ENCODE results near the gene PPP4R2. TPM values are rescaled to one million over a fixed set of nuclear protein-coding genes. Genes with fewer than 3 reads are reported as not detected.

The PPP4R2 gene
- total RNA-seq, 1 donor from 2014 or later: 24.3 TPM

DNA sequence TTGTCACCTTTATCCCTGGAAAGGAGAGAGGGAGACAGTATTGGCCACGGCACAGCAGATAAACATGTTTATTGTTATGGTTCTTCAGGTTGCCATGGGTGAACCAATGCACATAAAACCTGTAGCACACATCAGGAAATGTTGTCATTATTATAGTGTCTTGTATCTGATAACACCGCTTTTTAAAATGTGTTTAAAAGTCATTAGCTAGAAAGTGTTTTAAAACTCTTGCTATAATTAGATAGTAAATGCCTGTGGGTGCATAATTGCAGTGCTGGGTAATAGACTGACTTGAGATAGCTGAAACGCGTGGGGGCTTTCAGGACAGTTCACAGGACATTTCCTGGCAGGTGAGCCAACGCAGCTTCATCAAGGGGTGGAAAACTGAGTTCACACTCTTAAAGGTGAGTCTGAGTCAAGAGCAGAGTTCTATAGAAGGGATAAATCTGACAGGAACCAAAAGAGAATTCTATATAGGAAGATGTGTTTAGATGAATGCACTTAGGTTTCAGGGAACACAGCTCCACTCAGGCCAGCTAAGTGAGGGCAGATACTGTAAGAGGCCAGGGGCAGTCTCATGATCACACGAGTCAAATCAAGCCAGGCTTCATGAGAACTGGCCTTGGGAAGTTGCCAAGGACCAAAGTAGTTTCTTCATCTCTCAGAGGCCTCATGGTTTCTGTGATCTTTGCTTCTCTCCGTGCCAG is 35.6 kb upstream of the PPP4R2 start:
- Histone ChIP-seq H3K4me3 (no peak overlapping the region), H3K36me3 (no peaks in the 10 kb centered on the region), H3K27me3 (no peaks in the 10 kb centered on the region), H3K27ac (no peak overlapping the region), H3K9me3 (no peaks in the 10 kb centered on the region), H3K4me1 (peaks cover 4% of the 10 kb centered on the region)
- no peak for DNase-seq (ENCODE audit: extremely low spot score in 2 of 2)
- TF ChIP-seq POLR2AphosphoS5 (IDR thresholded peaks at IDR 0.05; ENCODE audit: insufficient read depth in 1 of 2, low read depth in 1 of 2) (no peak), POLR2A (IDR thresholded peaks at IDR 0.05) (no peak)
- TF ChIP-seq, protein P1, sequence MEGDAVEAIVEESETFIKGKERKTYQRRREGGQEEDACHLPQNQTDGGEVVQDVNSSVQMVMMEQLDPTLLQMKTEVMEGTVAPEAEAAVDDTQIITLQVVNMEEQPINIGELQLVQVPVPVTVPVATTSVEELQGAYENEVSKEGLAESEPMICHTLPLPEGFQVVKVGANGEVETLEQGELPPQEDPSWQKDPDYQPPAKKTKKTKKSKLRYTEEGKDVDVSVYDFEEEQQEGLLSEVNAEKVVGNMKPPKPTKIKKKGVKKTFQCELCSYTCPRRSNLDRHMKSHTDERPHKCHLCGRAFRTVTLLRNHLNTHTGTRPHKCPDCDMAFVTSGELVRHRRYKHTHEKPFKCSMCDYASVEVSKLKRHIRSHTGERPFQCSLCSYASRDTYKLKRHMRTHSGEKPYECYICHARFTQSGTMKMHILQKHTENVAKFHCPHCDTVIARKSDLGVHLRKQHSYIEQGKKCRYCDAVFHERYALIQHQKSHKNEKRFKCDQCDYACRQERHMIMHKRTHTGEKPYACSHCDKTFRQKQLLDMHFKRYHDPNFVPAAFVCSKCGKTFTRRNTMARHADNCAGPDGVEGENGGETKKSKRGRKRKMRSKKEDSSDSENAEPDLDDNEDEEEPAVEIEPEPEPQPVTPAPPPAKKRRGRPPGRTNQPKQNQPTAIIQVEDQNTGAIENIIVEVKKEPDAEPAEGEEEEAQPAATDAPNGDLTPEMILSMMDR (IDR thresholded peaks at IDR 0.05): no peak
- intact Hi-C loops (cut with DNase I): no loop called here

DNA sequence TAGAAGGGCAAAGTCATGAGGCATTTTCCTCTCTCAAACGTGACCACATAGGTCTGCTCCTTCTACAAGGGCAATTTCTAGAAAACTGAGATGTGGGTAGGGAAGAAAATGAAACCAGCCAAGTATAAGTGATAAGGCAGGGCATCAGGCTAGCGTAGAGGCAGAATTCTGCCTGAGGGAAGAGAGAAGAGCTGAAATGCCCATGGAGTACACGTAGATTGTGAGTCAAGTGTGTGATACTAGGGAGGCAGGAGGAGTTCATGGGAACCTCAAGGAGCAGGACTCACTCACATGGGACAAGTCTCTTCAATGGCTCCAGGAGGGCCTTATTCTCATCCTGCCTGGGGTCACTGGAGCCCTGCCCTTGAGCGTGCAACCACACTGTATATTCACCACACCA is 34.9 kb upstream of the PPP4R2 start:
- Histone ChIP-seq H3K4me1 (peaks cover 4% of the 10 kb centered on the region), H3K27me3 (no peaks in the 10 kb centered on the region), H3K4me3 (no peak overlapping the region), H3K27ac (no peak overlapping the region), H3K36me3 (no peaks in the 10 kb centered on the region), H3K9me3 (no peaks in the 10 kb centered on the region)
- intact Hi-C loops (cut with DNase I): no loop called here
- TF ChIP-seq, protein P1 (IDR thresholded peaks at IDR 0.05): no peak
- no peak for TF ChIP-seq POLR2A (IDR thresholded peaks at IDR 0.05)
- no peak for TF ChIP-seq POLR2AphosphoS5 (IDR thresholded peaks at IDR 0.05; ENCODE audit: insufficient read depth in 1 of 2, low read depth in 1 of 2)
- DNase-seq (ENCODE audit: extremely low spot score in 2 of 2): no peak

DNA sequence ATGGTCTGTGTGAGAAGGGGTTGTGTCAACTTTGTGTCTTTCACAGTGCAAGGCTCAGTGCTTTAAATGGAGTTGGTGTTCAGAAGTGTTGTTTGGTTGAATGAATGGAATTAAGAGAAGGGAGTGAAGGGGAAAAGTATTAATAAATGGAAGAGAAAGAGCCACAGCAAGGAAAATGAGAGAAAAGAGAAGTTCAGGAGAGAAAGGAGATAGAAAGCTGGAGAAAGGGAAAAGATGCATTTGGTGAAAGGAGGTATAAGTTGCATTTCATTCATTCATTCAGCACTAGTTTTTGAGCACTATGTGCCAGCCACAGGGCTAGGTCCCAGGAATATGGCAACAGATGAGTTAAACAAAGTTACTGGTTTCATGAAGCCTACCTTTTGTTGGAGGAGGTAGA is 34.3 kb upstream of the PPP4R2 start:
- peaks cover 4% of the 10 kb centered on the region for H3K4me1 ChIP-seq
- no peaks in the 10 kb centered on the region for H3K27me3 ChIP-seq
- no peaks in the 10 kb centered on the region for H3K9me3 ChIP-seq
- H3K36me3 ChIP-seq: no peaks in the 10 kb centered on the region
- H3K4me3 ChIP-seq: no peak overlapping the region
- intact Hi-C loops (cut with DNase I): no loop called here
- DNase-seq (ENCODE audit: extremely low spot score in 2 of 2): no peak
- TF ChIP-seq, protein P1 (IDR thresholded peaks at IDR 0.05): no peak
- TF ChIP-seq POLR2AphosphoS5 (IDR thresholded peaks at IDR 0.05; ENCODE audit: insufficient read depth in 1 of 2, low read depth in 1 of 2) (no peak), POLR2A (IDR thresholded peaks at IDR 0.05) (no peak)
- no peak overlapping the region for H3K27ac ChIP-seq

DNA sequence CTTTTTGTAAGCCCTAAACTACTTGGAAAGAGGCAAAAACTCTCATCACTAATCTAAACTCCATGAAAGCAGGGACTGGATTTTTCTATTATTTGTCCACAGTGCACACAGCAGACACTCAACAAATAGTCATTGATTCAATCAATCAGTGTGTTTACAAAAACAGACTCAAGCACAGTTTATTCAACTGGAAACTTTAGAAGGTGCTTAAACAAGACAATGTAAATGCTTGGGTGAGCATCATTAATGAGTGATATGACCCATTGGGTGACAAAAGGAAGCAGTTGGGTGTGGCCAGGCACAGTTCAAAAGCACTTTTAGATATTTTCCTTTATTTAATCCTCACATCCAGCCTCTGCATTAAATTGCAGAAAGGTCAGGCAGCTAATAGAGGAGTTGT is 32.0 kb upstream of the PPP4R2 start:
- Histone ChIP-seq H3K27ac (no peak overlapping the region), H3K4me3 (no peak overlapping the region), H3K9me3 (no peaks in the 10 kb centered on the region), H3K27me3 (no peaks in the 10 kb centered on the region), H3K36me3 (no peaks in the 10 kb centered on the region), H3K4me1 (peaks cover 4% of the 10 kb centered on the region)
- intact Hi-C loops (cut with DNase I): no loop called here
- no peak for TF ChIP-seq POLR2A (IDR thresholded peaks at IDR 0.05)
- TF ChIP-seq POLR2AphosphoS5 (IDR thresholded peaks at IDR 0.05; ENCODE audit: insufficient read depth in 1 of 2, low read depth in 1 of 2): no peak
- TF ChIP-seq, protein P1 (IDR thresholded peaks at IDR 0.05): no peak
- DNase-seq (ENCODE audit: extremely low spot score in 2 of 2): no peak

DNA sequence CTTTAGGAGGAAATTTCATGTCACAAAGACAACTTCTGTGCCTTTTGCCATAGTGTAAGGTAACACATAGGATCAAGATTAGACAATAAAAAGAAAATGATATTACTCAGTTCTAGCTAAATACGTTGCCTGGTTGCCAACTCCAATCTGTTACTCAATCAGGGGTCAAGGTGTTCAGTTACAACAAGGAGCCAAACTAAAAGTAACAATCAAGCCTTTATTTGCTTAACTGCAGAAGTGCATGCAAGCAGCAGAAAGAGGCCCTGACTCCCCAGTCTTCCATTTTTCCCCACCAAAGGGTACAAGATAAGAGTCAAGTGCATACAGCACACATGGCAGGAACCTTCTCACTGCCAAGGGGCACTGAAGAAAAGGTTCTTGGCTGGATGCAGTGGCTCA is 28.3 kb upstream of the PPP4R2 start:
- no peaks in the 10 kb centered on the region for H3K36me3 ChIP-seq
- H3K27ac ChIP-seq: no peak overlapping the region
- no peaks in the 10 kb centered on the region for H3K27me3 ChIP-seq
- no peak for TF ChIP-seq POLR2A (IDR thresholded peaks at IDR 0.05)
- TF ChIP-seq, protein P1 (IDR thresholded peaks at IDR 0.05): no peak
- no peak for TF ChIP-seq POLR2AphosphoS5 (IDR thresholded peaks at IDR 0.05; ENCODE audit: insufficient read depth in 1 of 2, low read depth in 1 of 2)
- no peaks in the 10 kb centered on the region for H3K4me1 ChIP-seq
- intact Hi-C loops (cut with DNase I): no loop called here
- no peak for DNase-seq (ENCODE audit: extremely low spot score in 2 of 2)
- no peaks in the 10 kb centered on the region for H3K9me3 ChIP-seq
- no peak overlapping the region for H3K4me3 ChIP-seq
